HG02798 (cell line): ENCODE results near the gene FCRL2.

Experiments
- ATAC-seq: cut with Tn5 transposase; IDR thresholded peaks from one replicate; pipeline ENCODE4 v1.9.1; 2021; ENCODE audit warnings: mild to moderate bottlenecking; ENCODE audit not compliant: unreplicated experiment, poor library complexity

The FCRL2 gene

GRCh38 chr1:157776971-157777391, at the start of gene FCRL2:
TSS of gene FCRL2 (minus strand) at chr1:157777132. CDS start at chr1:157777073, 59 bp downstream.
- peak; percentile 50 for ATAC-seq

- ATAC-seq: no peak
Measured at GRCh38 chr1:157820299-157820698, 43.4 kb upstream of the FCRL2 start.

DNA sequence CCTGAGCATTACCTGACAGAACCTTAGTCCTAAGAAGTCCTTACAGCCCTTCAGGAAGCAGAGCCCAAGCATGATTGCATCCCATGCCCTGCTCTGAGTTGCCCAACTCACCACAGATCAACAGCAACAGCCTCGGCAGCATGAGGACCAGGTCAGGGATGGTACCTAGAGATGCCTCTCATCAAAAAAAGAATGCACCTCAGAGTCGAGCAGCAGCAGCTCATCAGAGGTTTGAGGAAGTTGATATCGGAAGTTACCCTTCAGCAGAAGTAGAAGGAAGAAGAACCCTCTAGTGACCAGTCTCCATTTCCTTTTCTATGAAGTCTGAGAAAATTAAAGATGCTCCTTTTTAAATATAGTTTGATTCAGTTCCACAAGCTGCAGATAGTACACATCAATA, 43.0 kb upstream of the FCRL2 start, which contains the start of gene FCRL1:
Gene FCRL1, minus strand, starts transcription at position 225 of the 400 bp plus-strand sequence. Its CDS starts 83 bp downstream, at position 142.
- no peak for ATAC-seq

DNA sequence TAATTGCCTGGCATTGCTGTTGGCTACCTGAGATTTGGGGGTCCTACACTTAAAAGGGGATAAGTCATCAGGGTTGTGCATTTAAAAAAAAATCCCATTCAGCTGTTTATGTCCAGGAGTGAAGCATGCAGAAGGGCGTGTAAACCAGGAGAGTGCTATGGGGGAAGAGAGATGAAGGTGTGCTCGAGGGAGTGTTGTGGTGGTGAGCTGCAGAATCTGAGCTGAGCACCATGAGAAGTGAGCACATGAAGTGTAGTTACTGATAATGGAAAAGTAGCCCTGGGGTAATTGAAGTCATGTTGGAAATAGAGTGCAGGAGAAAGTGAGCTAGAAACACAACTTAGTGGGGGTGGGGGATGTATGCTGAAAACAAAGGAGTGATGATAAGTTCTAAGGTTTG, 42.3 kb upstream of the FCRL2 start:
- no peak for ATAC-seq

- ATAC-seq: no peak
Measured at GRCh38 chr1:157813269-157813668, 36.3 kb upstream of the FCRL2 start.

DNA sequence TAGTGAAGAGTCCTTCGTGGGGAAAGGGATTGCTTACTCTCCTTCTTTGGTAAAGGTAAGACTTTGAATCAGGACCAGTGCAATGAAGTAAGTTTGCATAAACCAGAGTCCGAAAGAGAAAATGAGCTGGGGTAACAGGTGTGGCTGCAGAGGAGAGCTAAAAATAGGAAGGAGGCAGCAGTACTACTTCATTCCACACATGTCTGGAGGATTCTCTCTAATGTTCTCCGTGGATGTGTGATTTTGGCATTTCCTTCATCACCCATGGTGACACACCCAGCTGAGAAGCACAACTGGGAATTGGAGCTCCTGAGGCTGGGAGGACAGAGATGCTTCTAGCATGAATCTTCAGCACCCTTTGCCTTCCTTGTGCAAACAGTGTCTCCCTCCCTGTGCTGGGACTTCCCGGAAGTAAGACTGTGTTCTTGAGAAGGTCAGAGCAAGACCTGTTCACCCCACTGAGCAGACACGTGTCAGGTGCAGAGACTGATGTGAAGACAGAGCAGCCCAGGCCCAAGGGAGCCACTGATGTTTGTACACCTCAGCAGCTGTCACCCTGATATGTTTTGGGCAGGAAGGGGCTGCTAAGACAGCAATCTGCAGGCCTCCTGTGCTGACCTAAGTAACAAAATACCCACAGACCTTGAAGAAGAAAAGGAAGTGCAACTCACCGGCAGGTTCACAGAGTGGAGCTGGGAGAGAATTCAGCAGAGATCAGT, 29.7 kb upstream of the FCRL2 start:
- ATAC-seq: peak; percentile 88

GRCh38 chr1:157803851-157804250, 26.9 kb upstream of the FCRL2 start:
- no peak for ATAC-seq

DNA sequence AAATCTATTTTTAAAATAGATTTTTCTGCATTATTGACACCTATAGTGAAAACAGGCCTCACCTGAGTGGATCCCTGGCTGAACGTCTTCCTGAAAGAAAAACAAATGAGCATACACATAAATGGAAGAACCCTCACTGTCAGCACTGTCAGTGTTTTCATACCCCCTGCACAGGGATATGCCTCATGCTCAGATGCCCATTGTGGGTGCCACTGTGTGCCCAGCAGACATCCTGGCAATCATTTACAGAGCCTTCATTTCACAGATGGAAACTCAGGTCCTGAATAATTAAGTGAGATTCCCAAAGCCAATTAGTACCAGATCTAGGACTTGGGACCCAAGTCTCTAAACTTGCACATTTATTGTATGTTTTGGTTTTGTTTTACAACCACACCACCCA, 23.1 kb upstream of the FCRL2 start:
- no peak for ATAC-seq

GRCh38 chr1:157798211-157798610, 21.3 kb upstream of the FCRL2 start:
- ATAC-seq: no peak

DNA sequence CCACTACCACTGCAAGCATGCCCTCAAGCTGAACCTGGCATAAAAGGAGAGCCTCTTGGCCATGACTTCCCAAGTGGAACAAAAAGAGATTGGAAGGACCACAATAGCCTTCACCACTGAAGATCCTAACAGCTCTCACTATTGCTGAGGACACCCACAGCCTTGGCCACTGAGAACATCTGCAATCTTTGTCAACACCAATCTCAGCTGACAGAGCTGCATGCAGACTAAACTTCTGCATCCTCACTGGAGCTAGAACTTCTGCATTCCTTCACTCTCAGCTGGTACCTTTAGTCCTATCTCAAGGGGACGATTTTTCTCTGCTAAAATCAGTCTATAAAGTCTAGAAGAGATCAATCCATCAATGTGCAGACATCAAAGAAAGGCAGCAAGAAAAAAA, 8.3 kb upstream of the FCRL2 start:
- ATAC-seq: no peak

DNA sequence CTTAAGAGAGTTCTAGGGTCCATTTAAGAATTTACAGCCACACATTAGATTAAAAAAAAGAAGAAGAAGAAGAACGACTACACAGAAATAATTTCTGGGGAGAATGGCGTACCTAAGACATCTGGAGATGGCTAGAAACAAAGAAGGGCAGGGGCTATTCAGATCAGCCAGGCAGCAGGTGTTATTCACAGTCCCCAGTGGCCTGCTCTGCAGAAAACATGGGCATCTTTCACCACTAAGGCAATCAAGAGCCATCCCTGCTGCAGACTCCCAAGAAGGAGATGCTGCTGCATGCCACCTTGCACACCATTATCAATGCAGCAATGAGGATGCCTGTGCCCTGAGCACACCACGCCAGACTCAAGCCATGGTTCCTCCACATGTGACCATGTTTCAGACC, 7.9 kb upstream of the FCRL2 start:
- no peak for ATAC-seq

- no peak for ATAC-seq
Measured at GRCh38 chr1:157782931-157783330, 6.0 kb upstream of the FCRL2 start.

GRCh38 chr1:157781048-157781447, 4.1 kb upstream of the FCRL2 start:
- ATAC-seq: peak; percentile 66

DNA sequence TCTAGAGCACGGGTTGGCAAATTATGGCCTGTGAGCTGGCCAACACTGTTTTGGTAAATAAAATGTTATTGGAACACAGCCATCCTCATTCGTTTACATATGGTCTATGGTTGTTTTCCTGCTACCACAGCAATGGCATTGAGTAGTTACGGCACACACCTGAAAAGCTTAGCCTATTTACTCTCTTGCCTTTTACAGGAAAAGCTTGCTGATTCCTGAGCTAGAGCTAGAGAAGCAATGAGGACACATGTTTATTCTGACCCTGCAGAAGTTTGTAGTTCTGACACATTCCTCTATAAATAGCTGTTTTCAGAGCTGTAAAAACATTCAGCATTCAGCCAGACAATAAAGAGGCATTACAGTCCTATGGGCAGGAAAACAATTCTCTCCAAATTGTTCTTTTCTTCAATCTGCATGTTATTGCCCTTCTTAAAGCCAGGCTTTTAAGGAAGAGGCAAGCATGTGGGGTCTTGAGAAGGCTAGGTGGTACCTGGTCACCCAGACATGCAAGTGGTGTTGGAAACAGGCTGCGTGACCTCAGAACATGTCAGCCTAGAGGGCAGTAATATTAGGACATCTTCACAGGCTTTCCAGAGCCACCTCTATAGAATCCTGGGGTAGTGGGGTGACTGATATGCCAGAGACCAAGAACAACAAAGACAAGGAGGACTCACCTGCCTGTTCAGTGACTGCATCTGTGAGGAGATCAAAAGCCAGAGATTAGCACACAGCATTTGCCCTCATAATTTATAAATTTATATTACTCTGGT, 1.6 kb downstream of the FCRL2 start:
- ATAC-seq: no peak

- no peak for ATAC-seq
Measured at GRCh38 chr1:157774412-157774811, 2.5 kb downstream of the FCRL2 start.

- ATAC-seq: peak; percentile 58
Measured at GRCh38 chr1:157773493-157774350, 3.2 kb downstream of the FCRL2 start.

DNA sequence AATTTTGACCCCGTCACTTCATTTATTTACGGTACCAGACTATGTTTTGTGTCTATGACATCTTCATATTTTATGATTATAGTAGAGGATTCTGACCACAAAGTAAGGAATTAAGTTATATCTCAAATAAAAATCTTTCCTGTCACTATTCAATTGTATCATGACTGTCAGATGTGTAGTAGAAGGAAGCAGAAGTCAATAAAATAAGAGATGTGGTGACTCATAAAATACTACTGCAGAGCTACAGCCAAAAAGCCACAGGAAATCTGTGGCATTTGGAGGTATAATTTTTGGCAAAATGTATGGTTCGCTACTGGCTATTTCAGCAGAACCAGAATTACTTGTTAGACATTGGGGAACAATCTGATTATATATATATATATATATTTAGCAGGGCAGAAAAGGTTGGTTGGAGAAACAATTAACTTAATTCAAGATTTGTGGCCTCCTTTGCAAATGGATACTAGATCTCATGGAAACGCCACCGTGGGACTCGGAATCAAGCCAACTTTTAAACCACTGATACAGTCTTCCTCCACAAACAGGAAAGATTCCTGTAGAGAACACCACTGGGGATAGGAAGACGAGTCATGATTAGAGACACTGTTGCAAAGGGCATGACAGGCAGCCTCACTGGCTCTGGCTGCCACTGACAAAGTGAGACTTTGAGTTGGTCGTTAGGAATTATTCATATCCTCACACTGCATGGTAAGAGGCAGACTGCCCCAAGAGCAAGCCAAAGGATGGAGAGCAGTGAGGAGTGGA, 5.1 kb downstream of the FCRL2 start:
- no peak for ATAC-seq

- no peak for ATAC-seq
Measured at GRCh38 chr1:157770442-157771043, 6.4 kb downstream of the FCRL2 start.

DNA sequence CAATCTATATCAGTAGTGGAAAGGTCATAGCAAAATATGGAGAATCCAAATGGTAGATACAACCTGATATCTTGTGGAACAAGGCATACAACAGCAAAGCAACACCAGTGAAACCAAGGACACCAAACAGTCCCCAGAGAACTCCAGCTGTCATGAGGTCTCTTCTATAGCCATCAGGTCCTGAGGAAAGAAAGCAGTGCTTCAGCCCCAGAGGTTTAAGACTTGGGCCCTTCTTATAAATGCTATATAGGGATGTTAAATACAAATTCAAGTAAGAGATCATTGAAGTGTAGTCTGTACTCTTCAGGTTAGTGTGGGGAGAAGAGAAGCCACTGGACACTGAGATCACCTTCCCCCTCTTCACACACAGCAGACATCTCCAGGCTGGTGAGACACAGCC, 10.1 kb downstream of the FCRL2 start:
- no peak for ATAC-seq

- no peak for ATAC-seq
Measured at GRCh38 chr1:157758018-157758417, 18.9 kb downstream of the FCRL2 start.
